ENCODE measurements around the gene SORL1.

SORL1 gene

DNA sequence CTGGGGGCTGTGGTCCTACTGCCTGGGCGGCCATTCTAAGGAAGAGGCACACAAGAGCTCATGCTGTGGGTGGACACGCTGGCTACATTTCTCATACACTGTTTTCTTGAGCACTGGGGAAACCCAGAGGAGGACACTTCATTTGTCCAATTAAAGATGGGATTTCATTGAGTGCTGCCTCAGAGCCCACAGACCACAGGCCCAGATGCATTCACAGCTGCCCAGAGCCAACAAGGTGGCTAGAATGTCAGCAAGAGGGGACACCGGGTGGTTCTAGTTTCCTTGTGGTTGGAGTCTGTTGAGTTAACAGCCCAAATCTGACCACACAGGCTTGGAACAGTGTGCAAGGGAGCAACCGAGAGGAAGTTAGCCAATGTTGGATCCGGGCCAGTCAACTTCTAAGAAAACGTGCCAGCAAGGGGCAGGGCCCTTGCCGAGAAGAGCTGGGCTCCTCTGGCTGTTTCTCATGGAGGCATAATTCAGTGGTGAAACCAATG is 35.0 kb upstream of the SORL1 start:
- Histone ChIP-seq H3K4me2 (ENCODE audit: low read depth, low read length, poor library complexity, severe bottlenecking) (peak overlapping the region; percentile 67), H3K27me3 (ENCODE audit: insufficient read depth, low read length, poor library complexity, severe bottlenecking) (no peaks in the 10 kb centered on the region), H3K9me3 (ENCODE audit: insufficient read depth, low read depth, low read length) (no peaks in the 10 kb centered on the region), H3F3A (ENCODE audit: low read depth) (peaks cover 4% of the 10 kb centered on the region), H3K79me2 (ENCODE audit: insufficient read depth, low read length) (no peaks in the 10 kb centered on the region), H4K20me1 (ENCODE audit: insufficient read depth, low read length, poor library complexity, severe bottlenecking) (no peaks in the 10 kb centered on the region), H2AFZ (ENCODE audit: low read length) (no peak overlapping the region), H3K36me3 (ENCODE audit: insufficient read depth, low read length) (no peaks in the 10 kb centered on the region), H3K4me1 (ENCODE audit: insufficient read depth, low read length, poor library complexity, severe bottlenecking) (peaks cover 66% of the 10 kb centered on the region), H3K9ac (ENCODE audit: low read depth, low read length, poor library complexity, severe bottlenecking) (peak overlapping the region; percentile 38), H3K4me3 (ENCODE audit: low read length, poor library complexity, severe bottlenecking) (peak overlapping the region; percentile 41), H3K9me2 (replicated peaks; ENCODE audit: low read depth, low read length) (no peaks in the 10 kb centered on the region)
- TF ChIP-seq CTCF (conservative IDR thresholded peaks at IDR 0.05; ENCODE audit: low read length) = no peak
- TF ChIP-seq EZH2phosphoT487 (IDR thresholded peaks at IDR 0.05; ENCODE audit: borderline replicate concordance) = peak; percentile 59; the same call in 1 of the 2 replicates

GRCh38 chr11:121417607-121418006 is 34.5 kb upstream of the SORL1 start:
- peak overlapping the region; percentile 38 for H3K9ac ChIP-seq (ENCODE audit: low read depth, low read length, poor library complexity, severe bottlenecking)
- no peaks in the 10 kb centered on the region for H3K27me3 ChIP-seq (ENCODE audit: insufficient read depth, low read length, poor library complexity, severe bottlenecking)
- H3K9me3 ChIP-seq (ENCODE audit: insufficient read depth, low read depth, low read length) = no peaks in the 10 kb centered on the region
- no peak for TF ChIP-seq EZH2phosphoT487 (IDR thresholded peaks at IDR 0.05; ENCODE audit: borderline replicate concordance)
- no peak for TF ChIP-seq CTCF (conservative IDR thresholded peaks at IDR 0.05; ENCODE audit: low read length)
- no peaks in the 10 kb centered on the region for H3K36me3 ChIP-seq (ENCODE audit: insufficient read depth, low read length)
- peaks cover 4% of the 10 kb centered on the region for H3F3A ChIP-seq (ENCODE audit: low read depth)
- H3K4me2 ChIP-seq (ENCODE audit: low read depth, low read length, poor library complexity, severe bottlenecking) = peak overlapping the region; percentile 67
- H3K79me2 ChIP-seq (ENCODE audit: insufficient read depth, low read length) = no peaks in the 10 kb centered on the region
- no peaks in the 10 kb centered on the region for H3K9me2 ChIP-seq (replicated peaks; ENCODE audit: low read depth, low read length)
- no peak overlapping the region for H2AFZ ChIP-seq (ENCODE audit: low read length)
- peaks cover 71% of the 10 kb centered on the region for H3K4me1 ChIP-seq (ENCODE audit: insufficient read depth, low read length, poor library complexity, severe bottlenecking)
- H3K4me3 ChIP-seq (ENCODE audit: low read length, poor library complexity, severe bottlenecking) = peak overlapping the region; percentile 41
- no peaks in the 10 kb centered on the region for H4K20me1 ChIP-seq (ENCODE audit: insufficient read depth, low read length, poor library complexity, severe bottlenecking)

DNA sequence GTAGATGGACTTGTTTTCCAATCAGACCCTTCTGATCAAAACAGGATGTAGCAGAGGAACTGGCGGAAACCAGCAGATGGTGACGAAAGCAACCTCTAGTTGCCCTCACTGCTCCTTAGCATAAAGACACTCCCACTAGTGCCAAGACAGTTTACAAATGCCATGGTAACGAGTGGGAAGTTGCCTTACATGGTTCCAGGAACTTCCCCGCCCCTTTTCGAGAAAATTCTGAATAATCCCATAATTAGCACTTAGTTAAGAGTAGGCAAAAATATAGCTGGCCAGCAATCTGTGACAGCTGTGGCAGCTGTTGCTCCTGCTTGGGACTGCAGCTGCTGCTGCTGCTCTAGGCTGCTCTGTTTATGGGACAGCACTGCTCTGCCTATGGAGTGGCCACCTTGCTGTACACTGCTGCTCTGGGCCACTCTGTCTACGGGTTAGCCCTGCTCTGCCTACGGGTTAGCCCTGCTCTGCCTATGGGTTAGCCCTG is 33.4 kb upstream of the SORL1 start:
- H3F3A ChIP-seq (ENCODE audit: low read depth) = peaks cover 4% of the 10 kb centered on the region
- H2AFZ ChIP-seq (ENCODE audit: low read length) = no peak overlapping the region
- no peaks in the 10 kb centered on the region for H3K9me2 ChIP-seq (replicated peaks; ENCODE audit: low read depth, low read length)
- H3K27me3 ChIP-seq (ENCODE audit: insufficient read depth, low read length, poor library complexity, severe bottlenecking) = no peaks in the 10 kb centered on the region
- H3K4me3 ChIP-seq (ENCODE audit: low read length, poor library complexity, severe bottlenecking) = no peak overlapping the region
- TF ChIP-seq CTCF (conservative IDR thresholded peaks at IDR 0.05; ENCODE audit: low read length) (no peak), EZH2phosphoT487 (IDR thresholded peaks at IDR 0.05; ENCODE audit: borderline replicate concordance) (no peak)
- no peaks in the 10 kb centered on the region for H3K9me3 ChIP-seq (ENCODE audit: insufficient read depth, low read depth, low read length)
- H3K4me1 ChIP-seq (ENCODE audit: insufficient read depth, low read length, poor library complexity, severe bottlenecking) = peaks cover 78% of the 10 kb centered on the region
- no peak overlapping the region for H3K9ac ChIP-seq (ENCODE audit: low read depth, low read length, poor library complexity, severe bottlenecking)
- H3K36me3 ChIP-seq (ENCODE audit: insufficient read depth, low read length) = no peaks in the 10 kb centered on the region
- no peaks in the 10 kb centered on the region for H3K79me2 ChIP-seq (ENCODE audit: insufficient read depth, low read length)
- no peaks in the 10 kb centered on the region for H4K20me1 ChIP-seq (ENCODE audit: insufficient read depth, low read length, poor library complexity, severe bottlenecking)
- H3K4me2 ChIP-seq (ENCODE audit: low read depth, low read length, poor library complexity, severe bottlenecking) = peak overlapping the region; percentile 67

Data from Loucy (cell line).